EH (cell line): ENCODE measurements around the gene ACKR2.
"Not testable (repeated sequence)": the region's sequence is repeated elsewhere in the genome, so short reads cannot be mapped to it uniquely, and the experiment has no call there.

Source experiments
- DNase-seq: peaks from one replicate; pipeline ENCODE4 v3.0.0-alpha.2; 2015; ENCODE audit warnings: low read depth

The ACKR2 gene

GRCh38 chr3:42801784-42802183, 7.5 kb upstream of the ACKR2 start:
- DNase-seq = no peak

- no peak for DNase-seq
These were observed 6.3 kb upstream of the ACKR2 start for GRCh38 chr3:42802876-42803413.

GRCh38 chr3:42803414-42804105, 5.7 kb upstream of the ACKR2 start:
- DNase-seq = peak; percentile 35

- DNase-seq = peak; percentile 94
These were observed 5.0 kb upstream of the ACKR2 start, which contains the start of gene HIGD1A for GRCh38 chr3:42804106-42804830. TSS of gene HIGD1A (minus strand) at chr3:42804490. CDS start at chr3:42794253, 10,237 bp downstream.

GRCh38 chr3:42804831-42805132, 4.5 kb upstream of the ACKR2 start:
- no peak for DNase-seq

- no peak for DNase-seq
These were observed 4.0 kb upstream of the ACKR2 start for GRCh38 chr3:42805141-42805821.

- no peak for DNase-seq
These were observed 1.3 kb upstream of the ACKR2 start for GRCh38 chr3:42807929-42808328.

GRCh38 chr3:42810706-42811105, 1.5 kb downstream of the ACKR2 start:
- not testable (repeated sequence) for DNase-seq

GRCh38 chr3:42811118-42811883, 2.1 kb downstream of the ACKR2 start:
- DNase-seq = not testable (repeated sequence)

GRCh38 chr3:42814246-42814645, 5.0 kb downstream of the ACKR2 start:
- DNase-seq = no peak

GRCh38 chr3:42814914-42815507, 5.8 kb downstream of the ACKR2 start:
- DNase-seq = no peak

- no peak for DNase-seq
These were observed 6.6 kb downstream of the ACKR2 start for GRCh38 chr3:42815826-42816225.

- DNase-seq = no peak
These were observed 10.2 kb downstream of the ACKR2 start for GRCh38 chr3:42819351-42819965.

- no peak for DNase-seq
These were observed 11.5 kb downstream of the ACKR2 start for GRCh38 chr3:42820746-42821051.

- DNase-seq = no peak
These were observed 13.6 kb downstream of the ACKR2 start for GRCh38 chr3:42822828-42823227.

- no peak for DNase-seq
These were observed 14.1 kb downstream of the ACKR2 start for GRCh38 chr3:42823351-42823750.

- no peak for DNase-seq
These were observed 16.9 kb downstream of the ACKR2 start for GRCh38 chr3:42826141-42826540.

GRCh38 chr3:42827023-42827422, 17.8 kb downstream of the ACKR2 start:
- no peak for DNase-seq

- DNase-seq = no peak
These were observed 18.4 kb downstream of the ACKR2 start for GRCh38 chr3:42827654-42828053.

- no peak for DNase-seq
These were observed 19.9 kb downstream of the ACKR2 start for GRCh38 chr3:42829083-42829627.
